ENCODE data around the gene COPG2.

The COPG2 gene

GRCh38 chr7:130461272-130461671, 207.3 kb downstream of the COPG2 start:
- Histone ChIP-seq H3K4me1 (ENCODE audit: control insufficient read depth in 1 of 2, insufficient read depth in 1 of 2, low read depth in 1 of 2, low read length in 1 of 2) (no peaks in the 10 kb centered on the region), H3K9me3 (no peaks in the 10 kb centered on the region), H3K36me3 (no peaks in the 10 kb centered on the region), H3K4me3 (ENCODE audit: low read depth in 1 of 2, low read length in 1 of 2) (no peak overlapping the region), H3K27me3 (no peaks in the 10 kb centered on the region), H3K27ac (no peak overlapping the region)
- no peak for TF ChIP-seq CTCF (IDR thresholded peaks at IDR 0.05)

- H3K4me3 ChIP-seq (ENCODE audit: low read depth in 1 of 2, low read length in 1 of 2): no peak overlapping the region
- no peak for TF ChIP-seq CTCF (IDR thresholded peaks at IDR 0.05)
These were observed 210.3 kb downstream of the COPG2 start for GRCh38 chr7:130458257-130458656.

More at GRCh38 chr7:130458257-130458656, 210.3 kb downstream of the COPG2 start:
- H3K4me1 ChIP-seq (ENCODE audit: control insufficient read depth in 1 of 2, insufficient read depth in 1 of 2, low read depth in 1 of 2, low read length in 1 of 2): no peaks in the 10 kb centered on the region
- H3K27me3 ChIP-seq: no peaks in the 10 kb centered on the region
- no peaks in the 10 kb centered on the region for H3K36me3 ChIP-seq
- H3K27ac ChIP-seq: no peak overlapping the region
- H3K9me3 ChIP-seq: no peaks in the 10 kb centered on the region
